SK-N-SH (cell line): ENCODE data around the gene C6. TPM values are rescaled to one million over a fixed set of nuclear protein-coding genes. Genes with fewer than 3 reads are reported as not detected.

ENCODE experiments used
- CTCF ChIA-PET: fragments of 300-600, 350-600 bp; formaldehyde crosslinking; extraction: SDS; loops from one replicate; lab custom pipeline; 2021; lab: Yijun Ruan, JAX
- POLR2A ChIA-PET: fragments of 350-600 bp; sonication (Branson Sonifier 250); formaldehyde crosslinking; extraction: SDS; loops from one replicate; lab custom pipeline; 2020; ENCODE audit warnings: antibody characterized with exemption, inconsistent platforms; lab: Yijun Ruan, JAX
- DNase-seq: peaks from one replicate; pipeline ENCODE4 v3.0.0; 2012
- H2AFZ ChIP-seq: fragments of 200-600 bp; sonication (generic); 2 replicates; pipeline ENCODE4 v1.8.1; 2016; ENCODE audit warnings: antibody characterized with exemption, mild to moderate bottlenecking, low read depth
- H3F3A ChIP-seq: fragments of 200-600 bp; sonication (generic); replicated peaks from 2 replicates; pipeline ENCODE3; 2016; ENCODE audit warnings: antibody characterized with exemption, mild to moderate bottlenecking; ENCODE audit not compliant: insufficient read depth
- H3K27ac ChIP-seq, 2 experiments: fragments of 200-500 bp in 1 of 2; fragments of 200-600 bp in 1 of 2; sonication (Bioruptor generic) in 1 of 2; sonication (generic), shearing (Covaris generic) in 1 of 2; 2 replicates each; pipeline versions ENCODE4 v1.5.1 to v1.6.1; 2014 to 2016; ENCODE audit warnings: low read depth in 2 of 2, inconsistent platforms in 1 of 2, low read length in 1 of 2, mild to moderate bottlenecking in 1 of 2, mixed read lengths in 1 of 2
- H3K27me3 ChIP-seq: fragments of 200-600 bp; sonication (generic), shearing (Covaris generic); 2 replicates; pipeline ENCODE4 v1.6.1; 2016; ENCODE audit warnings: mixed run types; ENCODE audit not compliant: insufficient read depth
- H3K36me3 ChIP-seq, 2 experiments: fragments of 200-500 bp in 1 of 2; fragments of 200-600 bp in 1 of 2; sonication (Bioruptor generic) in 1 of 2; sonication (generic) in 1 of 2; replicated peaks in 1 of 2; 2 replicates each; pipeline versions ENCODE3 to v1.5.1; 2014 to 2016; ENCODE audit warnings: low read length in 1 of 2, mild to moderate bottlenecking in 1 of 2; ENCODE audit not compliant: insufficient read depth in 2 of 2, control insufficient read depth in 1 of 2
- H3K4me1 ChIP-seq, 2 experiments: fragments of 200-500 bp in 1 of 2; fragments of 200-600 bp in 1 of 2; sonication (Bioruptor generic) in 1 of 2; sonication (generic), shearing (Covaris generic) in 1 of 2; 2 replicates each; pipeline versions ENCODE4 v1.5.1 to v1.6.1; 2014 to 2016; ENCODE audit warnings: low read depth in 1 of 2, low read length in 1 of 2, mixed run types in 1 of 2; ENCODE audit not compliant: insufficient read depth in 2 of 2, control insufficient read depth in 1 of 2
- H3K4me2 ChIP-seq: fragments of 200-600 bp; sonication (generic), shearing (Covaris generic); 2 replicates; pipeline ENCODE4 v1.6.1; 2017; ENCODE audit warnings: mixed run types
- H3K4me3 ChIP-seq, 2 experiments: fragments of 200-500 bp in 1 of 2; fragments of 200-600 bp in 1 of 2; sonication (Bioruptor generic) in 1 of 2; sonication (generic), shearing (Covaris generic) in 1 of 2; 2 replicates each; pipeline versions ENCODE4 v1.5.1 to v1.8.1; 2014 to 2016; ENCODE audit warnings: low read depth in 2 of 2, inconsistent platforms in 1 of 2, low read length in 1 of 2, mild to moderate bottlenecking in 1 of 2, mixed read lengths in 1 of 2, moderate library complexity in 1 of 2
- H3K79me2 ChIP-seq: fragments of 200-600 bp; sonication (generic); 2 replicates; pipeline ENCODE4 v1.8.1; 2017; ENCODE audit warnings: mild to moderate bottlenecking; ENCODE audit not compliant: insufficient read depth
- H3K9ac ChIP-seq: fragments of 200-600 bp; sonication (generic); 2 replicates; pipeline ENCODE4 v1.6.1; 2017; ENCODE audit warnings: mixed run types
- H3K9me2 ChIP-seq: fragments of 200-600 bp; sonication (generic); 2 replicates; pipeline ENCODE4 v1.6.1; 2017; ENCODE audit warnings: mixed run types
- H3K9me3 ChIP-seq: fragments of 200-600 bp; sonication (generic); 2 replicates; pipeline ENCODE4 v1.6.1; 2017; ENCODE audit warnings: mixed run types, mild to moderate bottlenecking, moderate library complexity
- H4K20me1 ChIP-seq: fragments of 200-600 bp; sonication (generic); 2 replicates; pipeline ENCODE4 v1.6.1; 2017; ENCODE audit warnings: mild to moderate bottlenecking, mixed run types; ENCODE audit not compliant: insufficient read depth
- CHD2 ChIP-seq: fragments of 150-350 bp; IDR thresholded peaks from 2 replicates; pipeline ENCODE4 v1.6.1; 2018; ENCODE audit warnings: low read length; ENCODE audit not compliant: partially characterized antibody
- ELF1 ChIP-seq: IDR thresholded peaks from 2 replicates; pipeline ENCODE4 v1.4.0; 2012
- EZH2phosphoT487 ChIP-seq: fragments of 200-600 bp; sonication (generic); IDR thresholded peaks from 2 replicates; pipeline ENCODE4 v1.6.1; 2017; ENCODE audit warnings: low read depth, mixed run types, mild to moderate bottlenecking, antibody characterized with exemption, moderate library complexity, borderline replicate concordance
- FOSL2 ChIP-seq: IDR thresholded peaks from 2 replicates; pipeline ENCODE4 v1.4.0; 2012; ENCODE audit warnings: low read depth, mild to moderate bottlenecking, moderate library complexity, borderline replicate concordance
- FOXJ3 ChIP-seq: sonication (generic); formaldehyde crosslinking; IDR thresholded peaks from 2 replicates; pipeline ENCODE4 v1.5.1; 2020; ENCODE audit warnings: mild to moderate bottlenecking, missing genetic modification reagents
- IRF3 ChIP-seq: fragments of 150-350 bp; IDR thresholded peaks from 2 replicates; pipeline ENCODE4 v1.6.1; 2016; ENCODE audit warnings: mild to moderate bottlenecking, low read depth, low read length
- JUND ChIP-seq: IDR thresholded peaks from 2 replicates; pipeline ENCODE4 v1.4.0; 2012
- MAX ChIP-seq: IDR thresholded peaks from 2 replicates; pipeline ENCODE4 v1.4.0; 2012; ENCODE audit warnings: low read depth
- MEF2A ChIP-seq: IDR thresholded peaks from 2 replicates; pipeline ENCODE4 v1.4.0; 2012; ENCODE audit warnings: low read depth, borderline replicate concordance
- NFIC ChIP-seq: IDR thresholded peaks from 2 replicates; pipeline ENCODE4 v1.4.0; 2012; ENCODE audit warnings: borderline replicate concordance
- NRF1 ChIP-seq: IDR thresholded peaks from 2 replicates; pipeline ENCODE4 v1.6.1; 2012; ENCODE audit warnings: low read depth, mild to moderate bottlenecking, low read length
- RAD21 ChIP-seq: IDR thresholded peaks from 2 replicates; pipeline ENCODE4 v1.6.1; 2012; ENCODE audit warnings: mild to moderate bottlenecking, low read length
- RCOR1 ChIP-seq: fragments of 150-350 bp; IDR thresholded peaks from 2 replicates; pipeline ENCODE4 v1.6.1; 2017; ENCODE audit warnings: antibody characterized with exemption, low read length
- REST ChIP-seq: IDR thresholded peaks from 2 replicates; pipeline ENCODE4 v1.6.1; 2012; ENCODE audit warnings: mild to moderate bottlenecking, low read depth, low read length, moderate library complexity
- RFX5 ChIP-seq: IDR thresholded peaks from 2 replicates; pipeline ENCODE4 v1.6.1; 2012; ENCODE audit warnings: mild to moderate bottlenecking, improper control_type of control experiment, low read length
- SIN3A ChIP-seq: IDR thresholded peaks from 2 replicates; pipeline ENCODE4 v1.6.1; 2012; ENCODE audit warnings: low read depth, mild to moderate bottlenecking, low read length, moderate library complexity, borderline replicate concordance
- SMC3 ChIP-seq: IDR thresholded peaks from 2 replicates; pipeline ENCODE4 v1.6.1; 2012; ENCODE audit warnings: low read depth, low read length, improper control_type of control experiment
- TAF1 ChIP-seq: IDR thresholded peaks from 2 replicates; pipeline ENCODE4 v1.6.1; 2012; ENCODE audit warnings: low read depth, mild to moderate bottlenecking, low read length, moderate library complexity, borderline replicate concordance
- USF2 ChIP-seq: fragments of 150-350 bp; IDR thresholded peaks from 2 replicates; pipeline ENCODE4 v1.6.1; 2017; ENCODE audit warnings: antibody characterized with exemption, low read length, low read depth, borderline replicate concordance
- YY1 ChIP-seq: IDR thresholded peaks from 2 replicates; pipeline ENCODE4 v1.4.0; 2012; ENCODE audit warnings: low read depth, mild to moderate bottlenecking
- WGBS: methylation state at CpG from one replicate; pipeline ENCODE4 v1.1.6; 2017; ENCODE audit warnings: low lambda C conversion rate; 5-methylcytosine and 5-hydroxymethylcytosine counted together
- polyA plus RNA-seq, 3 experiments: library from polyadenylated mRNA; depleted of rRNA; stranded (reverse); fragments of >200 nt; gene quantifications; 2 replicates each; pipeline ENCODE4 v1.2.3, GENCODE V29; 2012

The C6 gene
- polyA plus RNA-seq, 1 of the 3 experiments (the other 2 are of a cell fraction): 0.08 TPM

GRCh38 chr5:41194339-41194738, 19.0 kb downstream of the C6 start:
- no peak overlapping the region for H3K9ac ChIP-seq
- no peaks in the 10 kb centered on the region for H3K79me2 ChIP-seq
- TF ChIP-seq MEF2A: no peak
- no peak for TF ChIP-seq MAX
- no peak for TF ChIP-seq USF2
- no peak for TF ChIP-seq SIN3A
- TF ChIP-seq YY1: no peak
- TF ChIP-seq NFIC: no peak
- TF ChIP-seq SMC3: no peak
- TF ChIP-seq FOSL2: no peak
- TF ChIP-seq FOXJ3 (CRISPR knock-in tag): no peak
- TF ChIP-seq ELF1: no peak
- TF ChIP-seq JUND: no peak
- TF ChIP-seq NRF1: no peak
- no peak for TF ChIP-seq TAF1
- no peak for TF ChIP-seq EZH2phosphoT487
- no peak for TF ChIP-seq IRF3
- TF ChIP-seq CHD2: no peak
- TF ChIP-seq RAD21: no peak
- TF ChIP-seq RCOR1: no peak
- TF ChIP-seq REST: no peak
- TF ChIP-seq RFX5: no peak
- no peaks in the 10 kb centered on the region for H4K20me1 ChIP-seq
- no peak overlapping the region for H3K27ac ChIP-seq
- no peak overlapping the region for H3K4me2 ChIP-seq
- H3K36me3 ChIP-seq: no peaks in the 10 kb centered on the region
- H3K27me3 ChIP-seq: no peaks in the 10 kb centered on the region
- H3K9me2 ChIP-seq: no peaks in the 10 kb centered on the region
- CTCF ChIA-PET: interaction anchor here (1.1 kb wide), 1 partner anchor 19 kb away, joined by 5 read pairs; the partner anchor contains the start of gene C6
- H2AFZ ChIP-seq: no peak overlapping the region
- H3K9me3 ChIP-seq: no peaks in the 10 kb centered on the region
- no peak for DNase-seq
- WGBS: 42% methylated on average over 3 of the region's 3 CpGs
- no peak overlapping the region for H3K4me3 ChIP-seq
- POLR2A ChIA-PET: no interaction called here
- H3F3A ChIP-seq: no peaks in the 10 kb centered on the region
- H3K4me1 ChIP-seq: no peaks in the 10 kb centered on the region
